Stimulated activated CD4-positive, alpha-beta T cell treated with anti-CD3 and anti-CD28 coated beads, Interleukin-2, amount 100 ng/mL, for 24 hours (primary cell): ENCODE results near the gene TMCO2.

Experiments used
- DNase-seq, 2 donors: peaks; one replicate each; pipeline ENCODE4 v3.0.0-alpha.2; 2020

The TMCO2 gene

GRCh38 chr1:40258445-40258769 lies 10.7 kb downstream of the TMCO2 start:
- no peak for DNase-seq

- peak in 1 of 2 donors; percentile 20 for DNase-seq
These were observed 16.6 kb downstream of the TMCO2 start for GRCh38 chr1:40264354-40264781.

GRCh38 chr1:40265298-40265697 lies 17.6 kb downstream of the TMCO2 start:
- DNase-seq, result no peak

GRCh38 chr1:40265919-40266318 lies 18.2 kb downstream of the TMCO2 start:
- DNase-seq, result no peak

- no peak for DNase-seq
These were observed 19.2 kb downstream of the TMCO2 start for GRCh38 chr1:40266786-40267535.

GRCh38 chr1:40267767-40268187 lies 20.0 kb downstream of the TMCO2 start:
- DNase-seq, result no peak

GRCh38 chr1:40268211-40268610 lies 20.5 kb downstream of the TMCO2 start:
- no peak for DNase-seq

- DNase-seq, result no peak
These were observed 22.6 kb downstream of the TMCO2 start for GRCh38 chr1:40270152-40270834.

- no peak for DNase-seq
These were observed 25.0 kb downstream of the TMCO2 start for GRCh38 chr1:40272653-40273213.

GRCh38 chr1:40273547-40274166 lies 25.9 kb downstream of the TMCO2 start:
- DNase-seq, result no peak

GRCh38 chr1:40274331-40274730 lies 26.6 kb downstream of the TMCO2 start:
- DNase-seq, result no peak

GRCh38 chr1:40276122-40276521 lies 28.4 kb downstream of the TMCO2 start:
- DNase-seq, result no peak

- no peak for DNase-seq
These were observed 34.1 kb downstream of the TMCO2 start for GRCh38 chr1:40281853-40282252.

- no peak for DNase-seq
These were observed 43.6 kb downstream of the TMCO2 start for GRCh38 chr1:40291293-40291692.

GRCh38 chr1:40299366-40300248 lies 51.9 kb downstream of the TMCO2 start:
- DNase-seq, result no peak

- DNase-seq, result no peak
These were observed 52.5 kb downstream of the TMCO2 start for GRCh38 chr1:40300249-40300567.

- DNase-seq, result no peak
These were observed 52.9 kb downstream of the TMCO2 start for GRCh38 chr1:40300651-40301050.

- no peak for DNase-seq
These were observed 53.3 kb downstream of the TMCO2 start for GRCh38 chr1:40301066-40301465.
